HFF-Myc (cell line): ENCODE measurements around the gene CD27.

Source experiments
- DNase-seq: peaks from one replicate; pipeline ENCODE4 v3.0.0-alpha.2; 2011; ENCODE audit warnings: low read depth; ENCODE audit errors: extremely low read depth
- H3K4me3 ChIP-seq: replicated peaks from 2 replicates; pipeline ENCODE4 v1.5.1; 2011; ENCODE audit warnings: low read depth, mild to moderate bottlenecking, control low read depth, low read length
- CTCF ChIP-seq: IDR thresholded peaks from 2 replicates; pipeline ENCODE4 v1.5.1; 2012; ENCODE audit warnings: mild to moderate bottlenecking, low read depth, low read length, control low read depth; ENCODE audit errors: missing control alignments

CD27 gene

GRCh38 chr12:6452944-6453630 is 8.3 kb downstream of the CD27 start:
- no peak overlapping the region for H3K4me3 ChIP-seq
- no peak for DNase-seq
- TF ChIP-seq CTCF, result no peak

- TF ChIP-seq CTCF, result no peak
- H3K4me3 ChIP-seq, result no peak overlapping the region
- DNase-seq, result no peak
These were observed 12.6 kb downstream of the CD27 start for GRCh38 chr12:6457220-6457945.

- no peak for TF ChIP-seq CTCF
- no peak overlapping the region for H3K4me3 ChIP-seq
- no peak for DNase-seq
These were observed 13.7 kb downstream of the CD27 start for GRCh38 chr12:6458281-6459003.

GRCh38 chr12:6459004-6459337 is 14.2 kb downstream of the CD27 start:
- DNase-seq, result no peak
- TF ChIP-seq CTCF, result no peak
- H3K4me3 ChIP-seq, result no peak overlapping the region

- H3K4me3 ChIP-seq, result no peak overlapping the region
- TF ChIP-seq CTCF, result no peak
- DNase-seq, result no peak
These were observed 16.1 kb downstream of the CD27 start for GRCh38 chr12:6460751-6461371.

GRCh38 chr12:6461401-6462233 is 16.9 kb downstream of the CD27 start:
- TF ChIP-seq CTCF, result no peak
- no peak for DNase-seq
- no peak overlapping the region for H3K4me3 ChIP-seq
